Measurements from ENCODE around the gene IDS. TPM values are rescaled to one million over a fixed set of nuclear protein-coding genes. Genes with fewer than 3 reads are reported as not detected.
A peak's percentile ranks its signal among the peaks of the same experiment; 100 is the strongest.
"Not testable (repeated sequence)": the region's sequence is repeated elsewhere in the genome, so short reads cannot be mapped to it uniquely, and the experiment has no call there.

IDS gene
- total RNA-seq, 1 experiment from 2014 or later = 78.7 TPM

DNA sequence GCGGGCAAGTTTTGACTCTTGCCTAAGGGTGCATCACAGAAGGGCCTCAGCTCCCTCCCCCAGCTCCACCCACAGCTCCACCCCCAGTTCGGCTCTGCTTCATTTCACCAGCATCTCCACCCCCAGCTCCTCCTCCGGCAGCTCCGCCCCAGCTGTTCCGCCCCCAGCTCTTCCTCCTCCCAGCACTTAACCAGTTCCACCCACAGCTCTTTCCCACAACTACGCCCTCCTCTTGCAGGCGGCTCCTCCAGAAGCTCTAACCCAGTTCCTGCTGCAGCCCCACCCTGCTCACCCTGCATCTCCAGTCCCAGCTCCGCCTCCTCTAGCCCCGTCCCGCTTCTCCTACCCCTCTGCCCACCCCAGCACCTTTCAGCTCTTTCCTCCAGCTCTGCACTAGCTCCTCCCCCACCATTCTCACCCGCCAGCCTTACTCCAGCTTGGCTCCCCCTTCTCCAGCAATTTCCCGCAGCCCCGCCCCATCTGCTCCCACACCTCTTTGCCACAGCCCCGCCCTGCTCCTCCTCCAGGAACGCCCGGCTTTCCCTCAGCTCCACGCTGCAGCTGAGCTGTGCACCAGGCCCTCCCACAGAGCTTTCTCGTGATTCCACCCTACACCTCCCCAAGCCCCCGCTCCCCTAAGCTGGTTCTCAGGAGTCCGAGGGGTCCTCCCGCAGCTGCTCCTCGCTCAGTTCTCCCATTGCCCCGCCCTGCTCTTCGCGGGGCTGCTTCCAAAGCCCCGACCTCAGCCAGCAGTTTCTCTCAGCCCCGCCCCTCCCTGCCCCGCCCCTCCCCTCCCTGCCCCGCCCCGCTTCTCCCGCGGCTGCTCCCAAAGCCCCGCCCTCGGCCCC is 34.4 kb upstream of the IDS start:
- no TSS peak for BruUV-seq (replicated peaks)
- Histone ChIP-seq H3K27me3 (ENCODE audit: control insufficient read depth, insufficient read depth, low read length) (no peaks in the 10 kb centered on the region), H3K4me1 (ENCODE audit: control insufficient read depth, insufficient read depth, low read length) (peaks cover 5% of the 10 kb centered on the region), H3K9me3 (ENCODE audit: control insufficient read depth, insufficient read depth, low read depth, low read length) (no peaks in the 10 kb centered on the region), H3K4me3 (ENCODE audit: low read depth in 2 of 2, low read length in 2 of 2) (peak overlapping the region; percentile 41 to 61), H3K36me3 (ENCODE audit: control insufficient read depth, insufficient read depth, low read length) (no peaks in the 10 kb centered on the region), H3K27ac (ENCODE audit: low read length) (0 out of 2 replicates have a peak overlapping the region, but pooled peaks have one; percentile 6)
- in situ Hi-C loops (cut with HindIII; ENCODE audit: low pct_unique_long_range_greater_than_20kb, low sequenced_read_pairs) = no loop called here
- ChIA-PET POLR2A (interaction anchor here (0.9 kb wide), 1 partner anchor 43 kb away, joined by 8 read pairs; no protein-coding TSS in a partner anchor), CTCF (interaction anchor here (1.1 kb wide), 1 partner anchor 28 kb away, joined by 4 read pairs; no protein-coding TSS in a partner anchor)
- DNase-seq (ENCODE audit: low read depth, low spot score) (peak; percentile 30), ATAC-seq (peak; percentile 83)
- intact Hi-C loops (cut with micrococcal nuclease; ENCODE audit: unreplicated experiment) = no loop called here
- no peak for TF ChIP-seq SIN3A (IDR thresholded peaks at IDR 0.05; ENCODE audit: borderline replicate concordance, insufficient read depth, low read depth, low read length)
- TF ChIP-seq, protein P1, sequence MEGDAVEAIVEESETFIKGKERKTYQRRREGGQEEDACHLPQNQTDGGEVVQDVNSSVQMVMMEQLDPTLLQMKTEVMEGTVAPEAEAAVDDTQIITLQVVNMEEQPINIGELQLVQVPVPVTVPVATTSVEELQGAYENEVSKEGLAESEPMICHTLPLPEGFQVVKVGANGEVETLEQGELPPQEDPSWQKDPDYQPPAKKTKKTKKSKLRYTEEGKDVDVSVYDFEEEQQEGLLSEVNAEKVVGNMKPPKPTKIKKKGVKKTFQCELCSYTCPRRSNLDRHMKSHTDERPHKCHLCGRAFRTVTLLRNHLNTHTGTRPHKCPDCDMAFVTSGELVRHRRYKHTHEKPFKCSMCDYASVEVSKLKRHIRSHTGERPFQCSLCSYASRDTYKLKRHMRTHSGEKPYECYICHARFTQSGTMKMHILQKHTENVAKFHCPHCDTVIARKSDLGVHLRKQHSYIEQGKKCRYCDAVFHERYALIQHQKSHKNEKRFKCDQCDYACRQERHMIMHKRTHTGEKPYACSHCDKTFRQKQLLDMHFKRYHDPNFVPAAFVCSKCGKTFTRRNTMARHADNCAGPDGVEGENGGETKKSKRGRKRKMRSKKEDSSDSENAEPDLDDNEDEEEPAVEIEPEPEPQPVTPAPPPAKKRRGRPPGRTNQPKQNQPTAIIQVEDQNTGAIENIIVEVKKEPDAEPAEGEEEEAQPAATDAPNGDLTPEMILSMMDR (IDR thresholded peaks at IDR 0.05) = no peak
- no peak for TF ChIP-seq POLR2AphosphoS5 (IDR thresholded peaks at IDR 0.05; ENCODE audit: low read depth, low read length)
- TF ChIP-seq, protein P2, sequence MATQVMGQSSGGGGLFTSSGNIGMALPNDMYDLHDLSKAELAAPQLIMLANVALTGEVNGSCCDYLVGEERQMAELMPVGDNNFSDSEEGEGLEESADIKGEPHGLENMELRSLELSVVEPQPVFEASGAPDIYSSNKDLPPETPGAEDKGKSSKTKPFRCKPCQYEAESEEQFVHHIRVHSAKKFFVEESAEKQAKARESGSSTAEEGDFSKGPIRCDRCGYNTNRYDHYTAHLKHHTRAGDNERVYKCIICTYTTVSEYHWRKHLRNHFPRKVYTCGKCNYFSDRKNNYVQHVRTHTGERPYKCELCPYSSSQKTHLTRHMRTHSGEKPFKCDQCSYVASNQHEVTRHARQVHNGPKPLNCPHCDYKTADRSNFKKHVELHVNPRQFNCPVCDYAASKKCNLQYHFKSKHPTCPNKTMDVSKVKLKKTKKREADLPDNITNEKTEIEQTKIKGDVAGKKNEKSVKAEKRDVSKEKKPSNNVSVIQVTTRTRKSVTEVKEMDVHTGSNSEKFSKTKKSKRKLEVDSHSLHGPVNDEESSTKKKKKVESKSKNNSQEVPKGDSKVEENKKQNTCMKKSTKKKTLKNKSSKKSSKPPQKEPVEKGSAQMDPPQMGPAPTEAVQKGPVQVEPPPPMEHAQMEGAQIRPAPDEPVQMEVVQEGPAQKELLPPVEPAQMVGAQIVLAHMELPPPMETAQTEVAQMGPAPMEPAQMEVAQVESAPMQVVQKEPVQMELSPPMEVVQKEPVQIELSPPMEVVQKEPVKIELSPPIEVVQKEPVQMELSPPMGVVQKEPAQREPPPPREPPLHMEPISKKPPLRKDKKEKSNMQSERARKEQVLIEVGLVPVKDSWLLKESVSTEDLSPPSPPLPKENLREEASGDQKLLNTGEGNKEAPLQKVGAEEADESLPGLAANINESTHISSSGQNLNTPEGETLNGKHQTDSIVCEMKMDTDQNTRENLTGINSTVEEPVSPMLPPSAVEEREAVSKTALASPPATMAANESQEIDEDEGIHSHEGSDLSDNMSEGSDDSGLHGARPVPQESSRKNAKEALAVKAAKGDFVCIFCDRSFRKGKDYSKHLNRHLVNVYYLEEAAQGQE (IDR thresholded peaks at IDR 0.05; ENCODE audit: insufficient read depth in 1 of 2, low read depth in 2 of 2, low read length in 1 of 2) = no peak
- no peak for TF ChIP-seq TCF7L2 (IDR thresholded peaks at IDR 0.05; ENCODE audit: low read depth, low read length)

DNA sequence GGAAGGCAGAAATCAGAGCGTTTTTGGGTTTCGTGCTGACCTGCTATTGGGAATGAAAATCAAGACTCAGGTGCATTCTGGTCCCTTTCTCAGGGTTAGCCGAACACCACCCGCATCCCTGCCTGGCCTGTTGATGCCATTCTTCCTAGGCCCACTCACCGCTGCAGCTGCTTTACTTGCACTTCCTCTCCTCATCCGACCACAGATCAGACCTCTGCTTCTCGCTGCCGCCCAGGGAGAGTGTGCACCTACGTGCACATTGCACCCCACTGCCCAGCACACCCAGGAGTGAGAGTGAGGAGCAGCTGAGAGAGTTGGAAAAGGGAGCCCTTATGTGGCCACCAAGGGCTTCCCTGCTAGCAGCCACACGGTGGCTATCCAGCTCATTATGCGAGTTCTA is 32.4 kb upstream of the IDS start:
- TSS peak; percentile 35 for BruUV-seq (replicated peaks)

DNA sequence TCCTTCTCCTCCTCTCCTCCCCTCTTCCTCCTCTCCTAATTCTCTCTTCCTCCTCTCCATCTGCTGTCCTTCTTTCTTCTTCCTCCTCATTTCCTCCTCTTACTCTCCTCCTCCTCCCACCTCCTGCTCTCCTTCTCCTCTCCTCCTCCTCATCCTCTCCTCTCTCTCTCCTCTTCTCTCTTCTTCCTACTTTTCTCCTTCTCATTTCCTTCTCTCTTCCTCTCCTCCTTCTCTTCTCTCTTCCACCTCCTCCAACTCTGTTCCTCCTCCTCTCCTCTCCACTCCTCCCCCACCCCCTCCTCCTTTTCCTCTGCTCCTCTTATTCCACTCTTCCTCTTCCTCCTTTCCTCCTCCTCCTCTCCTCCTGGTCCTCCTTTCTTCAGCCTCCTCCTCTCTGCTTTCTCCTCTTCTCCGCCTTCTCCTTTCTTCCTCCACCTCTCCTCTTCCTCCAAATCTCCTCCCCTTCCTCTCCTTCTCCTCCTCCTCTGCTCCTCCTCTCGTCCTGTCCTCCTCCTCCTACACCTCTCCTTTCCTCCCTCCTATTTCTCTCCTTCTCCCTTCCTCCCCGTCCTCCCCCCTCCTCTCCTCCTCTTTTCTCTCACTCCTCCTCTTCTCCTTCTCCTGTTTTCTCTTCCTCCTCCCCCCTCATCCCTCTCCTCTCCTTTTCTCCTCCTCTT is 30.0 kb upstream of the IDS start:
- POLR2A ChIA-PET; H3K4me1 ChIP-seq (ENCODE audit: control insufficient read depth, insufficient read depth, low read length); H3K36me3 ChIP-seq (ENCODE audit: control insufficient read depth, insufficient read depth, low read length); in situ Hi-C loops (cut with HindIII; ENCODE audit: low pct_unique_long_range_greater_than_20kb, low sequenced_read_pairs); H3K27me3 ChIP-seq (ENCODE audit: control insufficient read depth, insufficient read depth, low read length); ATAC-seq; BruUV-seq (replicated peaks); H3K4me3 ChIP-seq (ENCODE audit: low read depth in 2 of 2, low read length in 2 of 2); intact Hi-C loops (cut with micrococcal nuclease; ENCODE audit: unreplicated experiment); H3K9me3 ChIP-seq (ENCODE audit: control insufficient read depth, insufficient read depth, low read depth, low read length); CTCF ChIA-PET; H3K27ac ChIP-seq (ENCODE audit: low read length); DNase-seq (ENCODE audit: low read depth, low spot score): not testable (repeated sequence)

More for the DNA sequence above, 32.4 kb upstream of the IDS start:
- H3K27me3 ChIP-seq (ENCODE audit: control insufficient read depth, insufficient read depth, low read length); intact Hi-C loops (cut with micrococcal nuclease; ENCODE audit: unreplicated experiment); CTCF ChIA-PET; in situ Hi-C loops (cut with HindIII; ENCODE audit: low pct_unique_long_range_greater_than_20kb, low sequenced_read_pairs); H3K36me3 ChIP-seq (ENCODE audit: control insufficient read depth, insufficient read depth, low read length); DNase-seq (ENCODE audit: low read depth, low spot score); H3K9me3 ChIP-seq (ENCODE audit: control insufficient read depth, insufficient read depth, low read depth, low read length); H3K4me1 ChIP-seq (ENCODE audit: control insufficient read depth, insufficient read depth, low read length); ATAC-seq; H3K4me3 ChIP-seq (ENCODE audit: low read depth in 2 of 2, low read length in 2 of 2); H3K27ac ChIP-seq (ENCODE audit: low read length); POLR2A ChIA-PET: not testable (repeated sequence)

DNA sequence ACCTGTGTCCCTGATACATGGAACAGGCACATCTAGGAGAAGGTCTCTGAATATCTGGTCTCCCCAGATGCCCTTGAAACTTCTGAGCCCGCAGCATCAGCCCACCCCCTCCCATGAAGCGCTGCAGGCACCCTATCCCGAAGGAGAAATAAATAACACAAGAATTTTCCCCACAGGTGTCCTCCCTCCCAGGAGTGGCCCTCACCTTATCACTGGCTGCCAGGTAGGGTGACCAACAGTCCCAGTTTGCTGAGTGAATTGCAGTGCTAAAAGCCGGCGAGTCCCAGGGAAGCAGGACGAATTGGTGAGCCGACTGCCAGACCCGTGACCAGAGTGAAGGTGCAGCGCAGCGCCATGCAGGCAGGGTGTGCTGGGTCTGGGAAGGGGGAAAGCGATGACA is 28.9 kb upstream of the IDS start:
- CTCF ChIA-PET; in situ Hi-C loops (cut with HindIII; ENCODE audit: low pct_unique_long_range_greater_than_20kb, low sequenced_read_pairs); BruUV-seq (replicated peaks); intact Hi-C loops (cut with micrococcal nuclease; ENCODE audit: unreplicated experiment); H3K4me1 ChIP-seq (ENCODE audit: control insufficient read depth, insufficient read depth, low read length); H3K9me3 ChIP-seq (ENCODE audit: control insufficient read depth, insufficient read depth, low read depth, low read length); H3K36me3 ChIP-seq (ENCODE audit: control insufficient read depth, insufficient read depth, low read length); DNase-seq (ENCODE audit: low read depth, low spot score); POLR2A ChIA-PET; H3K27ac ChIP-seq (ENCODE audit: low read length); ATAC-seq; H3K4me3 ChIP-seq (ENCODE audit: low read depth in 2 of 2, low read length in 2 of 2); H3K27me3 ChIP-seq (ENCODE audit: control insufficient read depth, insufficient read depth, low read length): not testable (repeated sequence)

DNA sequence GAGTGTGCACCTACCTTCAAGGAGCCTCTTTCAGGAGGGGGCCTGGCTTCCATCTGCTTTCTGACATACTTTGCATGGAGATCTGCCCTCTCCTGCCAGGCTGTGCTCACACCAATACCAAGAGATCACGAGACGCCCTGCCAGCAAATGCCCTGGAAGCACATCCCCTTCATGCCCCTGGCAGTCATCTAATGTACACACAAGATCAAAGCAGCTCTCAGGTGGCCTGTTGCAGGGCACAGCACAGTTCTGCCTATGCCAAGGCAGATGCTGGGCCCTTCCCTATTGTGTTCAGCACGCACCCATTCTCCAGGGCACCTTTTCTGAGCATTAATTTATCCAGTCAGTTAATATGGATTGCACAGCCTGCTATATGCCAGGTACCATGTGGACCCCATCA is 27.8 kb upstream of the IDS start:
- in situ Hi-C loops (cut with HindIII; ENCODE audit: low pct_unique_long_range_greater_than_20kb, low sequenced_read_pairs); DNase-seq (ENCODE audit: low read depth, low spot score); POLR2A ChIA-PET; H3K36me3 ChIP-seq (ENCODE audit: control insufficient read depth, insufficient read depth, low read length); H3K9me3 ChIP-seq (ENCODE audit: control insufficient read depth, insufficient read depth, low read depth, low read length); intact Hi-C loops (cut with micrococcal nuclease; ENCODE audit: unreplicated experiment); H3K27me3 ChIP-seq (ENCODE audit: control insufficient read depth, insufficient read depth, low read length); H3K4me1 ChIP-seq (ENCODE audit: control insufficient read depth, insufficient read depth, low read length); H3K27ac ChIP-seq (ENCODE audit: low read length); CTCF ChIA-PET; H3K4me3 ChIP-seq (ENCODE audit: low read depth in 2 of 2, low read length in 2 of 2); ATAC-seq; BruUV-seq (replicated peaks): not testable (repeated sequence)

Measured in Panc1 (cell line).